Psoas muscle (tissue), 8 donors: Measurements from ENCODE around the gene FKBP5. TPM values are rescaled to one million over a fixed set of nuclear protein-coding genes. Genes with fewer than 3 reads are reported as not detected.
A peak's percentile ranks its signal among the peaks of the same experiment; 100 is the strongest.

Experiments used
- ATAC-seq, 4 donors: fragments of 200-7000 bp; cut with Tn5 transposase; one replicate each; pipeline ENCODE4 v1.9.1; 2020; ENCODE audit warnings: moderate library complexity in 3 of 4, mild to moderate bottlenecking in 2 of 4
- DNase-seq, 2 donors: peaks; one replicate each; pipeline ENCODE4 v3.0.0-alpha.2; 2020
- H3K27ac ChIP-seq: fragments of 200-600 bp; one replicate; pipeline ENCODE4 v1.8.0; 2022
- H3K27me3 ChIP-seq, 3 donors: fragments of 200-600 bp in 1 of 3; one replicate each; pipeline versions ENCODE4 v1.6.1 to v1.8.0; 2013 to 2022; ENCODE audit warnings: low read length in 2 of 3, mild to moderate bottlenecking in 2 of 3, moderate library complexity in 1 of 3; ENCODE audit not compliant: insufficient read depth in 3 of 3
- H3K36me3 ChIP-seq, 2 donors: fragments of 200-600 bp in 1 of 2; one replicate each; pipeline versions ENCODE4 v1.6.1 to v1.8.0; 2013 to 2022; ENCODE audit warnings: low read depth in 1 of 2, mild to moderate bottlenecking in 1 of 2, moderate library complexity in 1 of 2; ENCODE audit not compliant: insufficient read depth in 1 of 2
- H3K4me1 ChIP-seq: fragments of 200-600 bp; one replicate; pipeline ENCODE4 v1.8.0; 2022
- H3K4me3 ChIP-seq: fragments of 200-600 bp; one replicate; pipeline ENCODE4 v1.8.0; 2022; ENCODE audit warnings: mild to moderate bottlenecking
- H3K9me3 ChIP-seq: fragments of 200-600 bp; one replicate; pipeline ENCODE4 v1.8.0; 2022
- CTCF ChIP-seq: fragments of 200-600 bp; IDR thresholded peaks from one replicate; pipeline ENCODE4 v1.8.0; 2022; ENCODE audit warnings: antibody characterized with exemption
- WGBS, 3 donors: extraction: QIAGEN DNeasy Blood & Tissue Kit; methylation state at CpG; one replicate each; pipeline versions ENCODE4 v1.1.6 to v1.1.7; 2013; 5-methylcytosine and 5-hydroxymethylcytosine counted together
- intact Hi-C, 2 donors: fragments of 100-400 bp; cut with DNase I; formaldehyde crosslinking; loops; one replicate each; pipeline versions ENCODE4 v1.11.0 to v1.14.2; 2022
- polyA plus RNA-seq, 3 donors: library from polyadenylated mRNA; stranded (reverse); fragments of 200-250 nt; gene quantifications; one replicate each; pipeline ENCODE4 v1.2.3, GENCODE V29; 2013
- total RNA-seq, 4 donors: library from RNA; stranded (reverse); fragmentation: NEBNext Ultra II Directional in 2 of 4; extraction: Animal tissue kit (Norgen Biotek cat#: 25700) in 2 of 4; gene quantifications; one replicate each; pipeline versions ENCODE4 v1.2.1 to v1.2.4, GENCODE V29; 2021 to 2023
- donor health status: healthy with polysubstance abuse.
- donor health status: DM: no; HTN: no; CAD: no; lungs with moderate emphysema.
- donor health status: Bipolar disorder and iron deficiency.
- donor health status: healthy.
- donor health status: DM: yes; HTN: yes; CAD: no.
- donor health status: DM: no; HTN: no; CAD: no.
- donor health status: DM: no; HTN: no; CAD: no.
- donor health status: DM: yes; HTN: yes; CAD: no.

Gene FKBP5
- total and polyA plus RNA-seq, 7 donors = 56.5 to 1,905 (median 542) TPM

GRCh38 chr6:35669451-35670045, 19.2 kb downstream of the FKBP5 start:
- Histone ChIP-seq H3K4me3 (peak overlapping the region; percentile 8), H3K4me1 (peaks cover 68% of the 10 kb centered on the region), H3K27ac (peak overlapping the region; percentile 73), H3K9me3 (no peaks in the 10 kb centered on the region), H3K36me3 (peaks cover 2 to 12% of the 10 kb centered on the region in 2 donors), H3K27me3 (no peaks in the 10 kb centered on the region)
- intact Hi-C loops = loop anchor here in 1 of 2 donors (10.0 kb wide), 1 partner anchor 75 kb away; no protein-coding TSS in a partner anchor
- ATAC-seq = no peak
- no peak for TF ChIP-seq CTCF
- no peak for DNase-seq
- WGBS, 3 donors = 20 to 66% (median 41%) methylated on average over 1 of the region's 1 CpG

GRCh38 chr6:35668744-35669450, 19.8 kb downstream of the FKBP5 start:
- Histone ChIP-seq H3K27ac (peak overlapping the region; percentile 73), H3K9me3 (no peaks in the 10 kb centered on the region), H3K4me1 (peaks cover 71% of the 10 kb centered on the region), H3K4me3 (peak overlapping the region; percentile 8), H3K27me3 (no peaks in the 10 kb centered on the region), H3K36me3 (peaks cover 2 to 12% of the 10 kb centered on the region in 2 donors)
- TF ChIP-seq CTCF = no peak
- no peak for DNase-seq
- intact Hi-C loops = loop anchor here in 1 of 2 donors (10.0 kb wide), 1 partner anchor 74 kb away; no protein-coding TSS in a partner anchor
- no peak for ATAC-seq

- TF ChIP-seq CTCF = no peak
- Histone ChIP-seq H3K9me3 (no peaks in the 10 kb centered on the region), H3K4me3 (no peak overlapping the region), H3K27ac (peak overlapping the region; percentile 73), H3K27me3 (no peaks in the 10 kb centered on the region), H3K4me1 (peaks cover 79% of the 10 kb centered on the region), H3K36me3 (peaks cover 0 to 12% of the 10 kb centered on the region in 2 donors)
- peak in 1 of 2 donors; percentile 34 for DNase-seq
- intact Hi-C loops = loop anchor here in 1 of 2 donors (10.0 kb wide), 1 partner anchor 73 kb away; no protein-coding TSS in a partner anchor
- ATAC-seq = peak in 2 of 4 donors; percentile 2 to 7
- 72 to 91% (median 85%) methylated on average over 2 of the region's 2 CpGs for WGBS, 3 donors
Measured at GRCh38 chr6:35668096-35668495, 20.6 kb downstream of the FKBP5 start.

GRCh38 chr6:35665573-35665972, 23.1 kb downstream of the FKBP5 start:
- Histone ChIP-seq H3K27me3 (no peaks in the 10 kb centered on the region), H3K36me3 (peaks cover 0 to 9% of the 10 kb centered on the region in 2 donors), H3K9me3 (no peaks in the 10 kb centered on the region), H3K4me1 (peaks cover 78% of the 10 kb centered on the region), H3K4me3 (no peak overlapping the region), H3K27ac (peak overlapping the region; percentile 64)
- WGBS, 3 donors = 76 to 97% (median 84%) methylated on average over 3 of the region's 3 CpGs
- intact Hi-C loops = loop anchor here in 1 of 2 donors (10.0 kb wide), 1 partner anchor 71 kb away; no protein-coding TSS in a partner anchor
- TF ChIP-seq CTCF = no peak
- no peak for DNase-seq
- ATAC-seq = no peak
